Natural killer cell treated with Interleukin-12 subunit alpha and Interleukin-12 subunit beta and Interleukin-15 and Interleukin-18, amount 100 ng/mL, for 72 hours (primary cell): ENCODE results near the gene COTL1. TPM values are rescaled to one million over a fixed set of nuclear protein-coding genes. Genes with fewer than 3 reads are reported as not detected.
"Not testable (repeated sequence)": the region's sequence is repeated elsewhere in the genome, so short reads cannot be mapped to it uniquely, and the experiment has no call there.

Source experiments
- ATAC-seq, 2 donors: fragments of 150-1000 bp; cut with Tn5 transposase in 1 of 2; sonication (Bioruptor Pico), chemical (Tn5 transposase) in 1 of 2; 2 replicates each; pipeline ENCODE4 v1.10.0; 2021
- DNase-seq: peaks from one replicate; pipeline ENCODE4 v3.0.0; 2022; ENCODE audit warnings: low spot score
- H3K27ac Mint-ChIP-seq, 2 donors: 1 replicate in 1 of 2; 2 replicates in 1 of 2; pipeline ENCODE4 v1.8.0; 2022; ENCODE audit warnings: mixed read lengths in 2 of 2, mild to moderate bottlenecking in 1 of 2, moderate library complexity in 1 of 2
- H3K27me3 Mint-ChIP-seq, 2 donors: 1 replicate in 1 of 2; 2 replicates in 1 of 2; pipeline ENCODE4 v1.8.0; 2022; ENCODE audit warnings: mixed read lengths in 2 of 2
- H3K36me3 Mint-ChIP-seq: one replicate; pipeline ENCODE4 v1.8.0; 2022; ENCODE audit warnings: mixed read lengths
- H3K4me1 Mint-ChIP-seq, 2 donors: 1 replicate in 1 of 2; 2 replicates in 1 of 2; pipeline ENCODE4 v1.8.0; 2022; ENCODE audit warnings: low read depth in 2 of 2, mixed read lengths in 2 of 2, mild to moderate bottlenecking in 1 of 2
- H3K4me3 Mint-ChIP-seq: one replicate; pipeline ENCODE4 v1.8.0; 2022; ENCODE audit warnings: mixed read lengths
- H3K9me3 Mint-ChIP-seq: 2 replicates; pipeline ENCODE4 v1.8.0; 2022; ENCODE audit warnings: mixed read lengths
- total RNA-seq, 2 donors: library from RNA; stranded (reverse); gene quantifications; one replicate each; pipeline ENCODE4 v1.2.3, GENCODE V29; 2022

The COTL1 gene
- total RNA-seq, 2 donors from 2014 or later, result 128 to 154 TPM

GRCh38 chr16:84633622-84634021 is 15.7 kb upstream of the COTL1 start:
- Mint-ChIP-seq H3K36me3 (no peaks in the 10 kb centered on the region), H3K4me1 (peaks cover 18 to 20% of the 10 kb centered on the region in 2 donors), H3K4me3 (no peak overlapping the region), H3K27ac (no peak overlapping the region), H3K27me3 (peaks cover 0 to 6% of the 10 kb centered on the region in 2 donors), H3K9me3 (no peaks in the 10 kb centered on the region)
- no peak for ATAC-seq
- no peak for DNase-seq

- H3K4me1 Mint-ChIP-seq, result peaks cover 17 to 18% of the 10 kb centered on the region in 2 donors
- not testable (repeated sequence) for H3K9me3 Mint-ChIP-seq, ATAC-seq, H3K4me3 Mint-ChIP-seq, DNase-seq, H3K27ac Mint-ChIP-seq, H3K27me3 Mint-ChIP-seq, H3K36me3 Mint-ChIP-seq
Observed at GRCh38 chr16:84632862-84633261, 15.0 kb upstream of the COTL1 start.

- no peak for ATAC-seq
- H3K9me3 Mint-ChIP-seq, result no peaks in the 10 kb centered on the region
- peaks cover 14 to 18% of the 10 kb centered on the region in 2 donors for H3K4me1 Mint-ChIP-seq
- peak overlapping the region; percentile 38 for H3K4me3 Mint-ChIP-seq
- H3K27me3 Mint-ChIP-seq, result peaks cover 0 to 6% of the 10 kb centered on the region in 2 donors
- DNase-seq, result no peak
- no peak overlapping the region for H3K27ac Mint-ChIP-seq
- no peaks in the 10 kb centered on the region for H3K36me3 Mint-ChIP-seq
Observed at GRCh38 chr16:84631886-84632285, 14.0 kb upstream of the COTL1 start.

- peaks cover 0 to 6% of the 10 kb centered on the region in 2 donors for H3K27me3 Mint-ChIP-seq
- no peak overlapping the region for H3K27ac Mint-ChIP-seq
- no peak for ATAC-seq
- peaks cover 14 to 18% of the 10 kb centered on the region in 2 donors for H3K4me1 Mint-ChIP-seq
- DNase-seq, result no peak
- no peaks in the 10 kb centered on the region for H3K9me3 Mint-ChIP-seq
- peak overlapping the region; percentile 38 for H3K4me3 Mint-ChIP-seq
- H3K36me3 Mint-ChIP-seq, result no peaks in the 10 kb centered on the region
Observed at GRCh38 chr16:84631153-84631466, 13.2 kb upstream of the COTL1 start.

GRCh38 chr16:84630446-84631152 is 12.7 kb upstream of the COTL1 start:
- Mint-ChIP-seq H3K27ac (no peak overlapping the region), H3K4me3 (peak overlapping the region; percentile 38), H3K9me3 (no peaks in the 10 kb centered on the region), H3K36me3 (no peaks in the 10 kb centered on the region), H3K4me1 (peaks cover 14 to 18% of the 10 kb centered on the region in 2 donors), H3K27me3 (peaks cover 0 to 6% of the 10 kb centered on the region in 2 donors)
- DNase-seq, result no peak
- ATAC-seq, result no peak

- DNase-seq (no peak), ATAC-seq (no peak)
- H3K4me1 Mint-ChIP-seq, result peaks cover 14 to 18% of the 10 kb centered on the region in 2 donors
- peaks cover 0 to 6% of the 10 kb centered on the region in 2 donors for H3K27me3 Mint-ChIP-seq
- H3K27ac Mint-ChIP-seq, result no peak overlapping the region
- no peaks in the 10 kb centered on the region for H3K9me3 Mint-ChIP-seq
- H3K4me3 Mint-ChIP-seq, result no peak overlapping the region
- H3K36me3 Mint-ChIP-seq, result no peaks in the 10 kb centered on the region
Observed at GRCh38 chr16:84630009-84630408, 12.1 kb upstream of the COTL1 start.

GRCh38 chr16:84629580-84629979 is 11.7 kb upstream of the COTL1 start:
- Mint-ChIP-seq H3K4me3 (no peak overlapping the region), H3K27me3 (peaks cover 0 to 6% of the 10 kb centered on the region in 2 donors), H3K27ac (no peak overlapping the region), H3K9me3 (no peaks in the 10 kb centered on the region), H3K36me3 (no peaks in the 10 kb centered on the region), H3K4me1 (peaks cover 14 to 18% of the 10 kb centered on the region in 2 donors)
- no peak for ATAC-seq
- DNase-seq, result no peak

- ATAC-seq (no peak), DNase-seq (no peak)
- Mint-ChIP-seq H3K27ac (peak overlapping the region in 1 of 2 donors; percentile 66), H3K36me3 (no peaks in the 10 kb centered on the region), H3K27me3 (peaks cover 6% of the 10 kb centered on the region in 2 donors), H3K4me1 (peaks cover 14 to 18% of the 10 kb centered on the region in 2 donors), H3K9me3 (no peaks in the 10 kb centered on the region), H3K4me3 (no peak overlapping the region)
Observed at GRCh38 chr16:84628226-84628731, 10.4 kb upstream of the COTL1 start.

GRCh38 chr16:84625556-84625955 is 7.7 kb upstream of the COTL1 start:
- DNase-seq (no peak), ATAC-seq (no peak)
- Mint-ChIP-seq H3K36me3 (no peaks in the 10 kb centered on the region), H3K4me3 (no peak overlapping the region), H3K27me3 (peaks cover 6 to 7% of the 10 kb centered on the region in 2 donors), H3K4me1 (peaks cover under 1 to 5% of the 10 kb centered on the region in 2 donors), H3K27ac (no peak overlapping the region), H3K9me3 (no peaks in the 10 kb centered on the region)

- not testable (repeated sequence) for DNase-seq, H3K36me3 Mint-ChIP-seq, H3K9me3 Mint-ChIP-seq, H3K4me3 Mint-ChIP-seq, H3K27ac Mint-ChIP-seq, ATAC-seq
- H3K27me3 Mint-ChIP-seq, result peaks cover 12 to 13% of the 10 kb centered on the region in 2 donors
- H3K4me1 Mint-ChIP-seq, result peaks cover 25% of the 10 kb centered on the region in 2 donors
Observed at GRCh38 chr16:84620913-84621312, 3.0 kb upstream of the COTL1 start.

- no peaks in the 10 kb centered on the region for H3K9me3 Mint-ChIP-seq
- H3K27ac Mint-ChIP-seq, result peak overlapping the region; percentile 2 to 41
Observed at GRCh38 chr16:84618581-84619460, 943 bp upstream of the COTL1 start.

GRCh38 chr16:84617041-84617790 is 662 bp downstream of the COTL1 start:
- H3K4me1 Mint-ChIP-seq, result peaks cover 39 to 40% of the 10 kb centered on the region in 2 donors

More at GRCh38 chr16:84618581-84619460, 943 bp upstream of the COTL1 start:
- H3K4me1 Mint-ChIP-seq, result peaks cover 31 to 32% of the 10 kb centered on the region in 2 donors
- peak overlapping the region; percentile 69 for H3K4me3 Mint-ChIP-seq
- peaks cover 10% of the 10 kb centered on the region for H3K36me3 Mint-ChIP-seq
- peaks cover 15 to 18% of the 10 kb centered on the region in 2 donors for H3K27me3 Mint-ChIP-seq
- DNase-seq (no peak), ATAC-seq (no peak)

GRCh38 chr16:84616515-84616914 is 1.4 kb downstream of the COTL1 start:
- peak overlapping the region; percentile 97 for H3K4me3 Mint-ChIP-seq
- ATAC-seq (no peak), DNase-seq (no peak)
- peaks cover 17 to 26% of the 10 kb centered on the region in 2 donors for H3K27me3 Mint-ChIP-seq
- H3K9me3 Mint-ChIP-seq, result no peaks in the 10 kb centered on the region
- peaks cover 38 to 45% of the 10 kb centered on the region in 2 donors for H3K4me1 Mint-ChIP-seq
- peaks cover 16% of the 10 kb centered on the region for H3K36me3 Mint-ChIP-seq
- peak overlapping the region; percentile 41 to 51 for H3K27ac Mint-ChIP-seq

More at GRCh38 chr16:84617041-84617790, 662 bp downstream of the COTL1 start:
- Mint-ChIP-seq H3K36me3 (peaks cover 16% of the 10 kb centered on the region), H3K27ac (peak overlapping the region; percentile 41 to 51), H3K9me3 (no peaks in the 10 kb centered on the region), H3K4me3 (peak overlapping the region; percentile 97), H3K27me3 (peaks cover 17 to 23% of the 10 kb centered on the region in 2 donors)
- DNase-seq (no peak), ATAC-seq (peak; percentile 24 to 64)
